Right renal cortex interstitium (tissue), 3 donors: ENCODE measurements around the gene PHC2. TPM values are rescaled to one million over a fixed set of nuclear protein-coding genes. Genes with fewer than 3 reads are reported as not detected.
"Not testable (repeated sequence)": the region's sequence is repeated elsewhere in the genome, so short reads cannot be mapped to it uniquely, and the experiment has no call there.

Experiments
- DNase-seq, 3 donors: peaks; one replicate each; pipeline ENCODE4 v3.0.0-alpha.2; 2013; ENCODE audit warnings: low read depth in 3 of 3, low spot score in 2 of 3
- polyA plus RNA-seq, 3 donors: library from polyadenylated mRNA; unstranded; fragments of 120-200 nt; gene quantifications; one replicate each; pipeline ENCODE4 v1.2.1, GENCODE V29; 2013; ENCODE audit not compliant: insufficient read length in 3 of 3

Gene PHC2
- polyA plus RNA-seq, 3 donors: 102 to 107 (median 105) TPM

DNA sequence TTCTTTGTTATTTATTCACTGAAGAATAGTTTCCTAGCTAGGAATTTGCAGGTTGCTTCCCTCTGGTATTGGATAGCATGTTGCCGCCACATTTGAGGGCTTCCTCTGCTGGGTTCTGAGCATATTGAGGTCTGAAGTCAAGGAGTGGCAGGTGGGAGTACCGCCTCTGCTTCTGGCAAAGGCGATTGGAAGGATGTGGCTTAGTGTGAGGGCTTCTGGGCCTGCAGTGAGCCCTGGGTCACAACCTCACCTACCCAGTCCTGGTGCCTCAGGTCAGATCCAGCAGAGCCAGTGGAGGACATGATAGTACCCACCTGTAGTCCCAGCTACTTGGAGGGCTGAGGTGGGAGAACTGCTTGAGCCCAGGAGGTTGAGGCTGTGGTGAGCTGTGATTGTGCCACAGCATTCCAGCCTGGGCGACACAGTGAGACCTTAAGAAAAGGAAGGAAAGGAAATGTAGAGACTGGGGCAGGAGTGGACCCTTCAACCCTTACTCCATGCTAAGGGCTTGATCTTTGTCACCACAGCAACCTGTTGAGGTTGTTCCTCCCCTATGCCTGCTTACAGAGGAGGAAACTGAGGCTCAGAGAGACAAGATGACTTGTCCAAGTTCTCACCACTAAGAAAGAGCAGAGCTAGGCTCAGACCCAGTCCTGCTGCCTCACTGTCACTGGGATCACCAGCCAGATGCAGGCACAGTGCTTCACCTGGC is 132.8 kb downstream of the PHC2 start:
- no peak for DNase-seq

DNA sequence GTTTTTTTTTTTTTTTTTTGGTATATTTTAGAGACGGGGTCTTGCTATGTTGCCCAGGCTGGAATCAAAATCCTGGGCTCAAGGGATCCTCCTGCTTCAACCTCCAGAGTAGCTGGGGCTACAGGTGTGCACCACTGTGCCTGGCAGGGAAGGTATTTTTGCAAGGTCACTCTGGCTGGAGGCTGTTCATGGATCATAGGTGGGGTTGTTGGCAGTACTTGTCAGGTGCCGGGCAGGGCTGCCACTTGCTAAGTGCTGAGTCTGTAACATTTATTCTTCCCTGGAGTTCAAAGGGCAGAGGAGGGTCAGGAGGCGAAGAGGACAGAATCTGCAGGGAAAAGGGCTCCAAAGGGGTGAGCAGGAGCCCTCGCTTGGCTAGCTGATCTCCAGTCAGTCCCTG is 134.1 kb downstream of the PHC2 start:
- DNase-seq: no peak

GRCh38 chr1:33296082-33296458 is 134.8 kb downstream of the PHC2 start:
- no peak for DNase-seq

GRCh38 chr1:33295450-33296081 is 135.3 kb downstream of the PHC2 start:
- DNase-seq: peak; percentile 60 to 71 (median 62)

DNA sequence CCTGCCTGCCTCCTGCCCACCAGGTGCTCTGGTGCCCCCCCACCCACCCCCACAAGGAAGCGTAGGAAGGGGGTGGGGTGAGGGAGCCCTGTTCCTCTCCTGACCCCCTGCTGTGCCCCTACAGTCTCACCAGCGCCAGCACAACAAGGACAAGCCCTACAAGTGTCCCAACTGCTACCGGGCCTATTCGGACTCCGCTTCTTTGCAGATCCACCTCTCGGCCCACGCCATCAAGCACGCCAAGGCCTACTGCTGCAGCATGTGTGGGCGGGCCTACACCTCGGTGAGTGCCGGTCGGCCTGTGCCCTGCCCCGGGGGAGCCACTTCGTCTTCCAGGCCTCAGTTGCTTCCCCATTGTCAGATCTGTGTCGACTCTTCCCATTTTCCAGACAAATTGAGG is 135.9 kb downstream of the PHC2 start:
- DNase-seq: no peak

DNA sequence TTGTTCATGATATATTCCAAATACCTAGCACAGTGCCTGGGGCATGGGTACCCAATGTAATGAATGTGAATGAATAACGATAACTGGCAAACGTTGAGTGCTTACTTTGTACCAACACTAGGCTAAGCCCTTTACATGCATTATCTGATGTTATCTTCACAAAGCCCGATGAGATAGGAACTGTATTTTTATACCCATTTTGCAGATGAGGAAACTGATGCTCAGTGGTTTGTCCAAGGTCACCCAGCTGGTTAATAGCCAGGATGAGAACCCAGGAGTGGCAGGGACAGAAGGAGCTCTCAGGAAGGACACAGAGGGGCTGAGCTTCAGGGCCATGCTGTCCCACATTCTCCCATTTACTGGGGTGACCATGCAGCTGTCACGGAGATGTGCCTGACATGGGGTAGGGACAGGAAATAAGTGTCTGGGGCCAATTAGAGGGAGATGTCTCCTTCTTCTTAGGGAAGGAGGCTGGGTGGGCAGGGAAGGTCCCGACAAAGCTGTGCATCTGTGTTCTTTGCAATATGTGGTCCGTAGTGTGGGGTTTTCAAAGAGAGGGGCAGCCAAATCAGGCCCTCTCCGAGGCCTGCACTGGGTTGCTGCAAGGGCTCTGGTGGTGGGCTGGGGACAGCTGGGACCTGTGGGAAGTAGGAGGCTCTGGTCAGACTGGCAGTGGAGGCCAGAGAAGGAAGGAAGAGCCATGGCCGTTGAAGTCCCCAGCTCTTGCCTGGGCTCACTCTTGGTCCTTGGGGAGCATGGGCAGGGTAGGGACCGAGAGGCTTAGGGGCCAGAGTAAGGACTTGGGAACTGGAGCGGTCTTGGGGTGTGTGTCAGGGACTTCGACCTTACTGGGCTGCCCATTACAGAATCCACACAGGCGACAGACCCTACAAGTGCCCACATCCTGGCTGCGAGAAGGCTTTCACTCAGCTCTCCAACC is 136.6 kb downstream of the PHC2 start:
- no peak for DNase-seq

- DNase-seq: no peak
Observed at GRCh38 chr1:33292726-33293340, 138.1 kb downstream of the PHC2 start.

DNA sequence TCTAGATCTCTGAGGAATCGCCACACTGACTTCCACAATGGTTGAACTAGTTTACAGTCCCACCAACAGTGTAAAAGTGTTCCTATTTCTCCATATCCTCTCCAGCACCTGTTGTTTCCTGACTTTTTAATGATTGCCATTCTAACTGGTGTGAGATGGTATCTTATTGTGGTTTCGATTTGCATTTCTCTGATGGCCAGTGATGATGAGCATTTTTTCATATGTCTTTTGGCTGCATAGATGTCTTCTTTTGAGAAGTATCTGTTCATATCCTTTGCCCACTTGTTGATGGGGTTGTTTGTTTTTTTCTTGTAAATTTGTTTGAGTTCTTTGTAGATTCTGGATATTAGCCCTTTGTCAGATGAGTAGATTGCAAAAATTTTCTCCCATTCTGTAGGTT is 140.3 kb downstream of the PHC2 start:
- not testable (repeated sequence) for DNase-seq

DNA sequence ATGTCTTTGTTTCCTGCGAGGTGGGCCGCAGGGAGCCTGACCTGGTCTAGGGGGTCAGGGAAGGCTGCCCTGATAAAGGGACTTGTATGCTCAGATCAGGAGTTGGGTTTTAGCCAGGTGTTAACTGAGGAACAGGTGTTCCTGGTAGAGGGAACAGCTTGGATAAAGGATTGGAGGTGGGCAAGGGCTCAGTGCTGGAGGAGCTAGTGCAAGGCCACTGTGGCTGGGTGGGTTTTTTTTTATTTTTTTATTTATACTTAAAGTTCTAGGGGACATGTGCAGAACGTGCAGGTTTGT is 141.1 kb downstream of the PHC2 start:
- no peak for DNase-seq

- no peak for DNase-seq
Observed at GRCh38 chr1:33288976-33289857, 141.7 kb downstream of the PHC2 start.

- no peak for DNase-seq
Observed at GRCh38 chr1:33287317-33287716, 143.6 kb downstream of the PHC2 start.

DNA sequence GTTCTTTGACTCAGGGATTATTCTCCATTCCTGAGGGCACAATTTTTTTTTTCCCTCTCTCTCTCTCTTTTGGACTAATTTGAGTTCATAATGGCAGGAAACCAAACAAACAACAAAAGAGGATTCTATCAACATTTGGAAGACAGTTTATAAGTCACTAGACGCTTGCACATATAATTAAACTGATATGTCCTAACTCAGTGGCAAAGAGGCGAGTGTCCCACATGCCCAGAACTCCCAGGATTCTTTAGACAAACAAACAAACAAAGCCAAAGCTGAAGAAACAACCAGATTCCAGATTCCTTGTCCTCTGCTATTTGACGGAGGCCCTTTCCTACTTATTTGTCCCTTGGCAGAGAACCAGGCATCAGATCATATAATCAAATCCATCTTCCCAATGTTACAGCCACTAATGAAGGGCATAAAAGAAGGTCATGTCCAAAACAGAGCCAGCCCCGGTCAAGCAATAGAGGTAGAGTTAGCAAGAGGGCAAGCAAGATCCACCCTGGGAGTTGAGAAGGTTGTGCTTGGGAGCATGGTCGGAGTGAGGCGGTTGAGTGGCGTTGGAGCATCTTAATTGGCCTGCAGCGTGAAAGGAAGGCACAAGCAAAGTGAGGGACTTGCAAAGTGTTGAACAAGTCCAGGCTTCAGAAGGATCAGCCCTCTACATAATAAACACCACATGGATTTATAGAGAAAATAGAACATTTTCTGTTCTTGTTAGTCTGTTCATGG is 144.3 kb downstream of the PHC2 start:
- no peak for DNase-seq

- no peak for DNase-seq
Observed at GRCh38 chr1:33284049-33284448, 146.8 kb downstream of the PHC2 start.

GRCh38 chr1:33282791-33283190 is 148.1 kb downstream of the PHC2 start:
- DNase-seq: no peak

- no peak for DNase-seq
Observed at GRCh38 chr1:33281554-33282303, 149.2 kb downstream of the PHC2 start.

GRCh38 chr1:33280091-33280661 is 150.7 kb downstream of the PHC2 start:
- no peak for DNase-seq

- DNase-seq: no peak
Observed at GRCh38 chr1:33277488-33278084, 153.3 kb downstream of the PHC2 start.
